GM18508 (cell line): ENCODE results near the gene DPEP3.
"Not testable (repeated sequence)": the region's sequence is repeated elsewhere in the genome, so short reads cannot be mapped to it uniquely, and the experiment has no call there.

Experiments used
- ATAC-seq: cut with Tn5 transposase; IDR thresholded peaks from one replicate; pipeline ENCODE4 v1.9.1; 2021; ENCODE audit warnings: moderate number of reproducible peaks; ENCODE audit not compliant: insufficient read depth, unreplicated experiment

Gene DPEP3

GRCh38 chr16:67995423-67995822 lies 15.1 kb upstream of the DPEP3 start:
- ATAC-seq, result no peak

GRCh38 chr16:67994040-67994408 lies 13.7 kb upstream of the DPEP3 start:
- not testable (repeated sequence) for ATAC-seq

DNA sequence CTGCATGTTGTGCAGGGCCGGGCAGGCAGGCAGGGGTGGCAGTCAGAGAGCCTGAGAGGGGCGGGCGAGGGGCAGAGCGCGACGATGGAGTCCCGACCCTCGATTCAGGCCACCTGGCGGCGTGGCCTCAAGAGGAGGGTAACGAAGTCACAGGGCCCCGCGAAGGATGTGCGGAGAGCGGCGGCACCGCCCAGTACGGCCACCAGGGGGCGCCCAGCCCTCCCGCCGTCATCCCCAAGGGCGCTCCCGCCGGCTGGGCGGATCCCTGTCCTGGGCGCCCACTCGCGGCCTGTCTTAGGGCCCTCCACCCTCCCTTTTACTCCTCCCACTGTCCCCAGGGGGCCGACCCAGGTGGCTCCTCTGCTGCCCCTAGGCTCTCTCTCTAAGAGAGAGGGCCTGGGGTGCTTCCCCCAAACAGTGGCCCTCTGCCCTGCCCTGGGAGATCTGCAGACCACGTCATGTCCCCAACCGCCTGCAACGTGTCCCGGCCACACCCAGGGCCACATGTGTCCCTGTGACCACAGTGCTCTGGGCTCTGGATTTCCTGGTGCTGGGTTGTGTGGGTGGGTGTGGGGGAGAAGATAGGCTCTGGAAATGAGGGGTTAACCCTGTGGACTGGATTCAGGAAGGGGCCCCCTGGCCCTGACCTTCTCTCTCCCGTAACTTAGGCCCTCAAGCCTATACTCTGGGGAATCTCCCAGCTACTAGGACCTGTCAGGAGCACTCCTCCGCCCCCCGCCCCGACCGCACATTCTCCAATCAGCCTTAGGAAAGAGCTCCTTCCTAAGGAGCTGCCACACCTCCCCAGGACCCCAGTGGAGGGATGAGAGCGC lies 13.1 kb upstream of the DPEP3 start:
- no peak for ATAC-seq

GRCh38 chr16:67992661-67993206 lies 12.4 kb upstream of the DPEP3 start:
- no peak for ATAC-seq

- no peak for ATAC-seq
These were observed 9.7 kb upstream of the DPEP3 start for GRCh38 chr16:67990018-67990386.

- ATAC-seq, result no peak
These were observed 9.2 kb upstream of the DPEP3 start for GRCh38 chr16:67989322-67990017.

DNA sequence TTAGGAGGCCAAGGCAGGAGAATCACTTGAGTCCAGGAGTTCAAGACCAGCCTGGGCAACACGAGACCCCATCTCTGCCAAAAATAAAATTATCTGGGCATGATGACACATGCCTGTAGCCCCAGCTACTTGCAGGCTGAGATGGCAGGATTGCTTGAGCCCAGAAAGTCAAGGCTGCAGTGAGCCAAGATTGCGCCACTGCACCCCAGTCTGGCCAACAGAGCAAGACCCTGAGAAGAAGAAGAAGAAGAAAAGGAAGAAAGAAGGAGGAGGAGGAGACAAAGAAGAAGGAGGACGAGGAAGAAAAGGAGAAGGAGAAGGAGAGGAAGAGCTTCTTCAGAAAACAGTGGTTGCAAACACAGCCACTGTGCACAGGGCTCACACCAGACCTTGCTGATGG lies 8.4 kb upstream of the DPEP3 start:
- ATAC-seq, result no peak

DNA sequence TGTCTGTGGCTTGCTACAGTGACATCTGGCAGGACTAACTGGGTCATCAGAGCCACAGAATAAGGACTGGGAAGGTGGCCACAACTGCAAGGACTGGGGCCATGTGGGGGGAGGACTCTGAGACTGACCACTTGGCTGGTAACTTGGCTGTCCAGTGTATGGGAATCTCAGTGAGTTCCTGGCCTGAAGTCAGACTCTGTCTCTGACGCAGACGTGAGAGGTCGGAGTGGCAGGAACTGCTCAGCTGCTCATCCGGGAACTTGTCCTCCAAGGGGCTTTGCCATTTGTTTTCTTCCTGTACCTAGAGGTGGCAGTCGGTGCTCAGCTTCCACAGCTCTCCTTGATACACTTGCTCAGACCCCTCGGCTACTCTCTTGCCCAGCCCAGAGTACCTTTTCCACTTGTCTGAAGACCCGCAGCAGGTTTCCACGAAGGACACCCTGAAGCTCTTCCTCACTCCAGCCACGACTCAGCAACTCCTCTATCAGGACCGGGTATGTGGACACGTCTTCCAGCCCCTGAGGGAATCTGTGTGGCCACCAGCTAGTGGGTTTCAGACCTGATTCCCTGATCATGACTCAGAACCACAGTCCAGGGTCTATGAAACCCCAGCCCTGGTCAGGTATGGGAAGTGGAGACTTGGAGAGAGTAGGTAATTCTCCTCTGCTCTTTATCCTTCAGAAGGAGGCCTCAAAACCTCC lies 7.3 kb upstream of the DPEP3 start:
- ATAC-seq, result no peak

GRCh38 chr16:67986949-67987348 lies 6.7 kb upstream of the DPEP3 start:
- ATAC-seq, result no peak

DNA sequence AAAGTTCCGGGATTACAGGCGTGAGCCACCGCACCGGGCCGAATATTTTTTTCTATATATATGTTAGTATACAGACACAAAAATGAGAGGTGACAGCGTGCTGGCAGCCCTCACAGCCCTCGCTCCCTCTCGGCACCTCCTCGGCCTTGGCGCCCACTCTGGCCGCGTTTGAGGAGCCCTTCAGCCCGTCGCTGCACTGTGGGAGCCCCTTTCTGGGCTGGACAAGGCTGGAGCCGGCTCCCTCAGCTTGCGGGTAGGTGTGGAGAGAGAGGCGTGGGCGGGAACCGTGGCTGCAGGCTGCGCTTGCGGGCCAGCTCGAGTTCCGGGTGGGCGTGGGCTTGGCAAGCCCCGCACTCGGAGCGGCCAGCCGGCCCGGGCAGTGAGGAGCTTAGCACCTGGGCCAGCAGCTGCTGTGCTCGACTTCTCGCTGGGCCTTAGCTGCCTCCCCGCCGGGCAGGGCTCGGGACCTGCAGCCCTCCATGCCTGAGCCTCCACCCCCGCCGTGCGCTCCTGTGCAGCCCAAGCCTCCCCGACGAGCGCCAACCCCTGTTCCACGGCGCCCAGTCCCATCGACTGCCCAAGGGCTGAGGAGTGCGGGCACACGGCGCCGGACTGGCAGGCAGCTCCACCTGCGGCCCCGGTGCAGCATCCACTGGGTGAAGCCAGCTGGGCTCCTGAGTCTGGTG lies 1.9 kb upstream of the DPEP3 start:
- no peak for ATAC-seq

DNA sequence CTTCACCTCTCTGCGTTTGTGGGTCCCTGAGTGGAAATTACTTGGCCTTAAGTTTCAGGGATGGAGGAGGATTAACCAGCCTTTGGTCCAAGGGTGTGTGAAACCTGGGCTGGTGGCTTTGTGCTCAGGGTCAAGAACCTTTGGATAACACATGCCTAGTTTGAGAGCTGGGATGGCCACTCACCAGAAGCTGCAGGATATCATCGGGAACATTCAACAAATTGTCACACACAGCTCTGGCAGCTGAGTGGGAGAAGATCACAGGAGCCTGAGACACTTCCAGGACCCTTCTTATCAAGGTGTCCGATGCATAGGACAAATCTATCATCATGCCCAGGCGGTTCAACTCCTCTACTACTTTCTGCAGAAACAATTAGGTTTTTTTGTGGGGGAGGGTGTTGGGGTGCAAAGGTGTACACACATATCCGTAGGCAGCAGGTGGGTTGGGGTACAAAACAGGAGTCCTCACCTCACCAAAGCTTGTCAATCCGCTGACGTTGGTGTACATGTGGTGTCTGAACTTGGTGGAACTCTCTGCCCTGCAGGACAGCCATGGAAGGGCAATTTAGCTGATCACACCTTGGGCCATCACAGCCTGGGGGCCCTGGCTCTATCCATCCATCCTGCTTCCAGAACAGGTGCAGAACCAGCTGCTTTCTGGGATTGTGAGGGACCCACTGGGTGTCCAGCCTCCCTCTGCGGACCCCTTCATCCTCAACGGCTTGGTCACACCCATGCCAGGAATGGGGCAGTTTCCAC lies 2.7 kb downstream of the DPEP3 start:
- ATAC-seq, result no peak

GRCh38 chr16:67977005-67977404 lies 3.3 kb downstream of the DPEP3 start:
- no peak for ATAC-seq

DNA sequence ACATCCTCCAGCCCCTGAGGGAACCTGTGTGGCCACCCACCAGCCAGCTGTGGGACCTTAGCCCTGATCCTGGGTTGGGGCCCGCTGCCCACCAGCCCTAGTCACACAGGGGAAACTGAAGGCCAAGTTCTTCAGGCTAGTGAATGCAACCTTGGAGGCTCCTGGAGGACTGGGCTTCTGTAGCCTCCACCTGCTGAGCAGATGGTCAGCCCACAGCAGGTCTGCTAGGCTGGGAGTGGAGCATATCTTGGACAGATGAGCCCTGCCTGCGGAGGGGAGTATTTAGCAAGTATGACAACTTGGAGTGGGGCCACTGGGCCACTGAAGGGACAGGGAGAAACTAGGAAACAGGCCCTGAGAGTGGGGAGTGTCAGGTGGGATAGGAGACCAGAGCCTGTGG lies 4.1 kb downstream of the DPEP3 start:
- ATAC-seq, result no peak

DNA sequence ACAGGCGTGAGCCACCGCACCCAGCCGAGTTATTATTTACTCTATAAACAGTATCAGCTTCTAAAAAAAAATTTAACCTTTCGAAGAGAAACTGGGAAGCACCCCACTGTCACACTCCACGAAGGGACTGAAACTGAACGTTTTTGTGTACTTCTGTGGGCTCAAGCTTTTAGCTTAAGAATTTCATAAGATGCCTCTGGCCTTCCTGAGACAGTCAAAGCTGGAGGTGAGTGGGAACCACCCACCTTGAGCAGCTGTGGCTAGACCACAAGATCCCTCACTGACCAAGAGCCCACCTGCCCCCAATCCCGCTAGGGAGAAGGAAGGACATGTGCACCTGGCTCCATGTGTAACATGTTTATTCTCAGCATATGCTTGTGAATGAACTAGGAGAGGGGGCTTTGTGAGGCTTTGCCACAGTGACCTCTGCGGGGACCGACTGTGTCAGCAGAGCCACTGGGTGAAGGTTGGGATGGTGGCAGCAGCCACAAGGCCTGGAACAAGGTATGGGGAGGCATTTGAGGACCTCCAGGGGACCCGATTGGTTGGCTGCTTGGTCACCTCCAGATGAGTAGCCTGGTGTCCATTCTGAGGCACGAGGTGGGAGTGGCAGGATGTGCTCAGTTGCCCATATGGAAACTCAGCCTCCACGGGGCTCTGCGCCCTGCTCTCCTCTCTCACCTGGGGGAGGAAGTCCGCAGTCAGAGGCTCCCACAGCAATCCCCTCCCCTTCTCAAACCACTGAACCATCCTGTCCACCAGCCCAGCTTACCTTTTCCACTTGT lies 4.8 kb downstream of the DPEP3 start:
- no peak for ATAC-seq

DNA sequence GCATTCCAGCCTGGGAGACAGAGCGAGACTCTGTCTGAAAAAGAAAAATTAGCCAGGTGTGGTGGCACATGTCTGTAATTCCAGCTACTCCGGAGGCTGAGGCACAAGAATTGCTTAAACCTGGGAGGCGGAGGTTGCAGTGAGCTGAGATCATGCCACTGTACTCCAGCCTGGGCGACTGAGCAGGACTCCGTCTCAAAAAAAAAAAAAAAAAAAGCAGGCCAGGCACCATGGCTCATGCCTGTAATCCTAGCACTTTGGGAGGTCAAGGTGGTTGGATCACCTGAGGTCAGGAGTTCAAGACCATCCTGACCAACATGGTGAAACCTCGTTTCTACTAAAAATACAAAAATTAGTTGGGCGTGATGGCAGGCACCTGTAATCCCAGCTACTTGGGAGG lies 8.0 kb downstream of the DPEP3 start:
- ATAC-seq, result not testable (repeated sequence)

DNA sequence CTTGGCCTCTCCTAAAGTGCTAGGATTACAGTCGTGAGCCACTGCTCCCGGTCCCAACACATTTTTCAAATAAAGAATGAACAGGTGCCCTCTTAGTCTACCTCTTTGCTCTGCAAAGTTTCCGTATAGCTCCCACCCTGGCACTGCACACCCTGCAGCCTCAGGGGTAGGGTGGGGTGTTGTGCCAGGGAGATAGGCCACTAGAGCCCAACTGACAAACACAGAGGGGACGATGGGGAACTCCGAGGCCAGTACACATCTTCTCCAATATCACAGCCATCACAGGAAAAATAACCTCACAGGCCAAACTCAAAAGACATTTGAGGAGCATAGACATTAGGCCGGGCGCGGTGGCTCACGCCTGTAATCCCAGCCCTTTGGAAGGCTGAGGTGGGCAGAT lies 9.2 kb downstream of the DPEP3 start:
- ATAC-seq, result no peak

DNA sequence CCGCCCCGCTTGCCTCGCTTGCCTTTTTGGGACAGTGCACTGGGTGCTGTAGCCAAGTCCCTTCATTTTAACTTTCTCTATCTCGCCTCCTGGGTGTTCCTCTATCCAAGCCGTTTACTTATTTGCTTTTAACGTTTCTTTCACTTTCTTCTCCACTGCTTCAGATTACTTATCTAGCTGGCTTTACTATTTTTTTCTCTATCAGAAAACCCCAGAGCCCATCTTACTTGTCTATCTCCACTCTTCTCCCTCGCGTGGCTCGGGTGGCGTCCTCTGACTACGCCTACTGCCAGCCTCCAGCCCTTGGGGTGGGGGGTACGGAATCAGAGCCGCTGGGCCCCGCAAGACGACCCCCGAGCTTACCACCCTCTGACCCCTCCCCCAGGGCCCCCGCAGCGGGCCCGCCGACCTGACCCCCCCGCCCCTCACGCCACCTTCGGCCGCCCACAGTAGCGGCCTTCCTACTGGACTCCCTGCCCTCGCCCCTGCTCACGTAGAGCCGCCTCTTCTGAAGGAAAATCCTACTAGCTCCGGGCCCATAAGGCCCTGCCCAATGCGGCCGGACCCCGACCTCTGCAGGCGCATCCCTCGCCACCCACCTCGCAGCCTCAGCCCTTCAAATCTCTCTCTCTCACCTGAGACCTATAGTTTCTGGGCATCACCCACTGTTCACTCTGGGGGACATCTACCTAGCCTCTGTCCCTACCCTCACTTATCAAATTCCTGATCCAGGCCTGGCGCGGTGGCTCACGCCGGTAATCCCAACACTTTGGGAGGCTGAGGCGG lies 10.9 kb downstream of the DPEP3 start:
- ATAC-seq, result no peak
